GM23338 (cell line): ENCODE results near the gene TRIO. TPM values are rescaled to one million over a fixed set of nuclear protein-coding genes. Genes with fewer than 3 reads are reported as not detected.
A peak's percentile ranks its signal among the peaks of the same experiment; 100 is the strongest.

Source experiments
- ATAC-seq: fragments of 200-7000 bp; cut with Tn5 transposase; 3 replicates; pipeline ENCODE4 v1.9.1; 2020
- DNase-seq: peaks from one replicate; pipeline ENCODE4 v3.0.0-alpha.2; 2015; ENCODE audit warnings: low spot score
- H2AFZ ChIP-seq: fragments of 200-600 bp; sonication (generic); 2 replicates; pipeline ENCODE4 v1.8.0; 2016; ENCODE audit warnings: antibody characterized with exemption, mild to moderate bottlenecking, moderate library complexity
- H3F3A ChIP-seq: fragments of 200-600 bp; sonication (generic); replicated peaks from 2 replicates; pipeline ENCODE4 v1.8.0; 2017; ENCODE audit warnings: antibody characterized with exemption, mixed run types, low read depth
- H3K27ac ChIP-seq: fragments of 200-600 bp; sonication (generic); 2 replicates; pipeline ENCODE4 v1.6.1; 2016; ENCODE audit warnings: low read depth
- H3K27me3 ChIP-seq: fragments of 200-600 bp; sonication (generic); 2 replicates; pipeline ENCODE4 v1.8.0; 2016; ENCODE audit warnings: mild to moderate bottlenecking, mixed run types, moderate library complexity; ENCODE audit not compliant: insufficient read depth
- H3K36me3 ChIP-seq: fragments of 200-600 bp; sonication (generic); 2 replicates; pipeline ENCODE4 v1.8.0; 2016; ENCODE audit warnings: mild to moderate bottlenecking; ENCODE audit not compliant: insufficient read depth
- H3K4me1 ChIP-seq: fragments of 200-600 bp; sonication (generic); 2 replicates; pipeline ENCODE4 v1.8.0; 2016; ENCODE audit warnings: mild to moderate bottlenecking, moderate library complexity; ENCODE audit not compliant: insufficient read depth
- H3K4me2 ChIP-seq: fragments of 200-600 bp; sonication (generic); 2 replicates; pipeline ENCODE4 v1.7.1; 2017; ENCODE audit warnings: mixed run types
- H3K4me3 ChIP-seq: fragments of 200-600 bp; sonication (generic); 2 replicates; pipeline ENCODE4 v1.6.1; 2016; ENCODE audit warnings: mixed run types
- H3K79me2 ChIP-seq: fragments of 200-600 bp; sonication (generic); replicated peaks from 2 replicates; pipeline ENCODE4 v1.8.0; 2017; ENCODE audit warnings: mild to moderate bottlenecking; ENCODE audit not compliant: insufficient read depth
- H3K9me2 ChIP-seq: fragments of 200-600 bp; sonication (generic); 2 replicates; pipeline ENCODE4 v1.8.0; 2017; ENCODE audit not compliant: insufficient read depth
- H4K20me1 ChIP-seq: fragments of 200-600 bp; sonication (generic); replicated peaks from 2 replicates; pipeline ENCODE4 v1.8.0; 2017; ENCODE audit warnings: mild to moderate bottlenecking; ENCODE audit not compliant: insufficient read depth
- H3K27ac Mint-ChIP-seq: 2 replicates; pipeline ENCODE4 v1.8.0; 2020; ENCODE audit warnings: inconsistent platforms, mild to moderate bottlenecking, moderate library complexity, mixed read lengths
- H3K27me3 Mint-ChIP-seq: 3 replicates; pipeline ENCODE4 v1.8.0; 2022; ENCODE audit warnings: low read depth, mild to moderate bottlenecking, moderate library complexity, mixed read lengths, inconsistent platforms; ENCODE audit not compliant: insufficient read depth, poor library complexity
- H3K36me3 Mint-ChIP-seq: 3 replicates; pipeline ENCODE4 v1.8.0; 2021; ENCODE audit warnings: low read depth, mild to moderate bottlenecking, inconsistent platforms, moderate library complexity, mixed read lengths
- H3K4me1 Mint-ChIP-seq: 3 replicates; pipeline ENCODE4 v1.8.0; 2020; ENCODE audit warnings: mild to moderate bottlenecking, inconsistent platforms, mixed read lengths
- H3K4me3 Mint-ChIP-seq: 3 replicates; pipeline ENCODE4 v1.8.0; 2021; ENCODE audit warnings: moderate library complexity, mild to moderate bottlenecking, inconsistent platforms, mixed read lengths
- H3K9me3 Mint-ChIP-seq: 3 replicates; pipeline ENCODE4 v1.8.0; 2020; ENCODE audit warnings: moderate library complexity, mild to moderate bottlenecking, inconsistent platforms, mixed read lengths
- CREB1 ChIP-seq: fragments of 250-450 bp; sonication (Bioruptor Pico); IDR thresholded peaks from 2 replicates; pipeline ENCODE4 v1.5.0; 2020; ENCODE audit warnings: low read depth, mild to moderate bottlenecking, moderate library complexity
- CTCF ChIP-seq, 2 experiments: fragments of 200-600 bp in 1 of 2; sonication (generic) in 1 of 2; conservative IDR thresholded peaks; 2 replicates each; pipeline versions ENCODE4 v1.5.1 to v1.6.1; 2016 to 2017; ENCODE audit warnings: antibody characterized with exemption in 2 of 2, low read depth in 2 of 2, mild to moderate bottlenecking in 2 of 2, moderate library complexity in 1 of 2
- EZH2 ChIP-seq: fragments of 200-600 bp; sonication (generic); IDR thresholded peaks from one replicate; pipeline ENCODE4 v1.8.0; 2017; ENCODE audit warnings: antibody characterized with exemption, mild to moderate bottlenecking, low read depth; ENCODE audit not compliant: unreplicated experiment
- EZH2phosphoT487 ChIP-seq: fragments of 200-600 bp; sonication (generic); IDR thresholded peaks from one replicate; pipeline ENCODE4 v1.8.1; 2018; ENCODE audit warnings: antibody characterized with exemption; ENCODE audit not compliant: unreplicated experiment
- JUNB ChIP-seq: IDR thresholded peaks from one replicate; pipeline ENCODE4 v1.6.1; 2016; ENCODE audit warnings: antibody characterized with exemption; ENCODE audit not compliant: unreplicated experiment
- NANOG ChIP-seq: IDR thresholded peaks from 2 replicates; pipeline ENCODE4 v1.6.1; 2016; ENCODE audit warnings: antibody characterized with exemption, borderline replicate concordance
- POLR2AphosphoS5 ChIP-seq: IDR thresholded peaks from 2 replicates; pipeline ENCODE4 v1.6.1; 2016; ENCODE audit warnings: antibody characterized with exemption, low read depth
- STAT1 ChIP-seq: IDR thresholded peaks from one replicate; pipeline ENCODE4 v1.6.1; 2016; ENCODE audit warnings: antibody characterized with exemption; ENCODE audit not compliant: unreplicated experiment
- ZNF114 ChIP-seq: fragments of 250-450 bp; sonication (Bioruptor Pico); IDR thresholded peaks from 2 replicates; pipeline ENCODE4 v1.5.0; 2020; ENCODE audit warnings: mild to moderate bottlenecking, moderate library complexity
- ZNF331 ChIP-seq: fragments of 250-450 bp; sonication (Bioruptor Pico); IDR thresholded peaks from 2 replicates; pipeline ENCODE4 v1.5.0; 2020; ENCODE audit warnings: low read depth, mild to moderate bottlenecking, moderate library complexity
- ZNF462 ChIP-seq: fragments of 250-450 bp; sonication (Bioruptor Pico); IDR thresholded peaks from 2 replicates; pipeline ENCODE4 v1.5.0; 2020; ENCODE audit warnings: mild to moderate bottlenecking, moderate library complexity
- polyA plus RNA-seq: library from polyadenylated mRNA; unstranded; fragments of >200 nt; fragmentation: Nextera tagmentation; extraction: Ambion mirVana; gene quantifications from 2 replicates; pipeline ENCODE4 v1.2.1, GENCODE V29; 2016
- total RNA-seq: library from RNA; depleted of rRNA; stranded (reverse); fragments of >200 nt; shearing (Covaris generic); gene quantifications from 2 replicates; pipeline ENCODE4 v1.2.3, GENCODE V29; 2014

The TRIO gene
- total and polyA plus RNA-seq, 2 experiments from 2014 or later: 13.8 to 113 TPM

- TF ChIP-seq EZH2: no peak
- TF ChIP-seq JUNB: no peak
- TF ChIP-seq STAT1: no peak
- TF ChIP-seq CTCF (conservative IDR thresholded peaks at IDR 0.05; ENCODE audit: low read depth in 2 of 2): no peak
- no peak for TF ChIP-seq NANOG
- TF ChIP-seq CREB1: no peak
- no peak for TF ChIP-seq EZH2phosphoT487
- no peak for TF ChIP-seq ZNF114 (CRISPR knock-in tag)
- no peak for TF ChIP-seq POLR2AphosphoS5
These were observed 130.1 kb downstream of the TRIO start (continued) for GRCh38 chr5:14273207-14273767.

GRCh38 chr5:14276380-14276779 lies 133.2 kb downstream of the TRIO start:
- no peak overlapping the region for H3K4me2 ChIP-seq
- H3K4me3 Mint-ChIP-seq: no peak overlapping the region
- peaks cover 29% of the 10 kb centered on the region for H3K4me1 ChIP-seq
- H3K27ac ChIP-seq: peak overlapping the region; percentile 60
- no peaks in the 10 kb centered on the region for H3K9me3 Mint-ChIP-seq
- no peak overlapping the region for H2AFZ ChIP-seq
- H4K20me1 ChIP-seq: no peaks in the 10 kb centered on the region
- peaks cover 9% of the 10 kb centered on the region; the same call in 1 of the 3 replicates for H3K36me3 Mint-ChIP-seq
- H3K27me3 Mint-ChIP-seq: no peaks in the 10 kb centered on the region
- H3F3A ChIP-seq: no peaks in the 10 kb centered on the region
- no peaks in the 10 kb centered on the region for H3K27me3 ChIP-seq
- no peaks in the 10 kb centered on the region for H3K9me2 ChIP-seq
- peaks cover 81% of the 10 kb centered on the region for H3K79me2 ChIP-seq
- no peak for DNase-seq
- peak overlapping the region; percentile 12 for H3K27ac Mint-ChIP-seq
- peak; percentile 41; the same call in 2 of the 3 replicates for ATAC-seq
- H3K36me3 ChIP-seq: no peaks in the 10 kb centered on the region
- H3K4me3 ChIP-seq: no peak overlapping the region
- H3K4me1 Mint-ChIP-seq: peaks cover 37% of the 10 kb centered on the region
- TF ChIP-seq ZNF114 (CRISPR knock-in tag) (no peak), EZH2phosphoT487 (no peak), CTCF (conservative IDR thresholded peaks at IDR 0.05; ENCODE audit: low read depth in 2 of 2) (no peak), ZNF331 (CRISPR knock-in tag) (no peak), CREB1 (no peak), ZNF462 (no peak), EZH2 (no peak), NANOG (no peak), JUNB (no peak), STAT1 (no peak), POLR2AphosphoS5 (no peak)
